ENCODE results near the gene FAM32A.

DNA sequence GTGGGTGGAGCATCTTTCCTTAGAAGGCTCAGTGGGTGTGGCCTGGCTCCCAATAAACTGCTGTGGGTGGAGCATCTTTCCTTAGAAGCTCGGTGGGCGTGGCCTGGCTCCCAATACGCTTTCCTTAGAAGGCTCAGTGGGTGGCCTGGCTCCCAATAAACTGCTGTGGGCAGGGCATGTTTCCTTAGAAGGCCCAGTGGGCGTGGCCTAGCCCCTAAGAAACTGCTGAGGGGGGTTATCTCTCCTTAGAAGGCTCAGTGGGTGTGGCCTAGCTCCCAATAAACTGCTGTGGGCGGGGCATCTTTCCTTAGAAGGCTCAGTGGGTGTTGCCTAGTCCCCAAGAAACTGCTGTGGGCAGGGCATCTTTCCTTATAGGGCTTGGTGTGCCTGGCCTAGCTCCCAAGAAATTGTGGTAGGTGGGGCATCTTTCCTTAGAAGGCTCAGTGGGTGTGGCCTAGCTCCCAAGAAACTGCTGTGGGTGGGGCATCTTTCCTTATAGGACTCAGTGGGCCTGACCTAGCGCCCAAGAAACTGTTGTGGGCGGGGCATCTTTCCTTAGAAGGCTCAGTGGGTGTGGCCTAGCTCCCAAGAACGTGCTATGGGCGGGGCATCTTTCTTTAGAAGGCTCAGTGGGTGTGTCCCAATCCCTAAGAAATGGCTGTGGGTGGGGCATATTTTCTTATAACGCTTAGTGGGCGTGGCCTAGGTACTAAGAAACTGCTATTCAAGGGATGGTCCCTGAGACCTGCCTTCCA lies 31.5 kb upstream of the FAM32A start:
- TF ChIP-seq, protein P1, sequence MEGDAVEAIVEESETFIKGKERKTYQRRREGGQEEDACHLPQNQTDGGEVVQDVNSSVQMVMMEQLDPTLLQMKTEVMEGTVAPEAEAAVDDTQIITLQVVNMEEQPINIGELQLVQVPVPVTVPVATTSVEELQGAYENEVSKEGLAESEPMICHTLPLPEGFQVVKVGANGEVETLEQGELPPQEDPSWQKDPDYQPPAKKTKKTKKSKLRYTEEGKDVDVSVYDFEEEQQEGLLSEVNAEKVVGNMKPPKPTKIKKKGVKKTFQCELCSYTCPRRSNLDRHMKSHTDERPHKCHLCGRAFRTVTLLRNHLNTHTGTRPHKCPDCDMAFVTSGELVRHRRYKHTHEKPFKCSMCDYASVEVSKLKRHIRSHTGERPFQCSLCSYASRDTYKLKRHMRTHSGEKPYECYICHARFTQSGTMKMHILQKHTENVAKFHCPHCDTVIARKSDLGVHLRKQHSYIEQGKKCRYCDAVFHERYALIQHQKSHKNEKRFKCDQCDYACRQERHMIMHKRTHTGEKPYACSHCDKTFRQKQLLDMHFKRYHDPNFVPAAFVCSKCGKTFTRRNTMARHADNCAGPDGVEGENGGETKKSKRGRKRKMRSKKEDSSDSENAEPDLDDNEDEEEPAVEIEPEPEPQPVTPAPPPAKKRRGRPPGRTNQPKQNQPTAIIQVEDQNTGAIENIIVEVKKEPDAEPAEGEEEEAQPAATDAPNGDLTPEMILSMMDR (IDR thresholded peaks at IDR 0.05) = no peak
- no peak for TF ChIP-seq EZH2 (IDR thresholded peaks at IDR 0.05; ENCODE audit: borderline replicate concordance, insufficient read depth, low read depth, low read length, poor library complexity, severe bottlenecking)
